T47D (cell line): ENCODE data around the gene CSMD2.
A peak's percentile ranks its signal among the peaks of the same experiment; 100 is the strongest.
"Not testable (repeated sequence)": the region's sequence is repeated elsewhere in the genome, so short reads cannot be mapped to it uniquely, and the experiment has no call there.

Source experiments
- DNase-seq, 2 experiments: peaks; one replicate each; pipeline versions ENCODE4 v3.0.0 to v3.0.0-alpha.2; 2011 to 2012; ENCODE audit warnings: low read depth in 1 of 2, low spot score in 1 of 2
- JUND ChIP-seq: IDR thresholded peaks from 2 replicates; pipeline ENCODE4 v1.6.1; 2012; ENCODE audit warnings: low read depth
- in situ Hi-C: cut with HindIII; loops from 2 replicates; pipeline ENCODE4 v1.10.0; 2016; ENCODE audit warnings: low sequenced_read_pairs, low pct_unique_long_range_greater_than_20kb

The CSMD2 gene

GRCh38 chr1:34018285-34018684, 146.7 kb downstream of the CSMD2 start:
- no peak for TF ChIP-seq JUND
- DNase-seq: no peak
- in situ Hi-C loops: no loop called here

- in situ Hi-C loops, DNase-seq: not testable (repeated sequence)
Measured at GRCh38 chr1:34016281-34016680, 148.7 kb downstream of the CSMD2 start.

GRCh38 chr1:34013958-34014737, 150.9 kb downstream of the CSMD2 start:
- DNase-seq: peak in 1 of 2 experiments; percentile 17
- in situ Hi-C loops: no loop called here
- TF ChIP-seq JUND: no peak

GRCh38 chr1:34013136-34013535, 151.9 kb downstream of the CSMD2 start:
- in situ Hi-C loops: no loop called here
- DNase-seq: no peak
- no peak for TF ChIP-seq JUND

- TF ChIP-seq JUND: no peak
- in situ Hi-C loops: no loop called here
- no peak for DNase-seq
Measured at GRCh38 chr1:34009340-34009985, 155.6 kb downstream of the CSMD2 start.

- no peak for TF ChIP-seq JUND
- in situ Hi-C loops: no loop called here
- DNase-seq: no peak
Measured at GRCh38 chr1:34007760-34008159, 157.3 kb downstream of the CSMD2 start.

GRCh38 chr1:34005309-34005708, 159.7 kb downstream of the CSMD2 start:
- DNase-seq: no peak
- in situ Hi-C loops: no loop called here
- TF ChIP-seq JUND: no peak

- DNase-seq: no peak
- no peak for TF ChIP-seq JUND
- in situ Hi-C loops: no loop called here
Measured at GRCh38 chr1:34002810-34003209, 162.2 kb downstream of the CSMD2 start.

- TF ChIP-seq JUND: no peak
- DNase-seq: no peak
- in situ Hi-C loops: no loop called here
Measured at GRCh38 chr1:33997127-33998036, 167.6 kb downstream of the CSMD2 start.

GRCh38 chr1:33996281-33996680, 168.7 kb downstream of the CSMD2 start:
- in situ Hi-C loops: no loop called here
- TF ChIP-seq JUND: no peak
- no peak for DNase-seq

GRCh38 chr1:33993301-33993700, 171.7 kb downstream of the CSMD2 start:
- DNase-seq: no peak
- TF ChIP-seq JUND: no peak
- in situ Hi-C loops: no loop called here

- in situ Hi-C loops: no loop called here
Measured at GRCh38 chr1:33990281-33990680, 174.7 kb downstream of the CSMD2 start.

GRCh38 chr1:33988161-33988560, 176.9 kb downstream of the CSMD2 start:
- DNase-seq: no peak
- in situ Hi-C loops: no loop called here
- TF ChIP-seq JUND: no peak

More at GRCh38 chr1:33990281-33990680, 174.7 kb downstream of the CSMD2 start:
- DNase-seq: no peak
- TF ChIP-seq JUND: no peak
